C4-2B (cell line): ENCODE results near the gene RRBP1.

ENCODE experiments used
- H3K27ac ChIP-seq: fragments of 450-650 bp; 2 replicates; pipeline ENCODE4 v1.5.1; 2017
- ZFX ChIP-seq: fragments of 450-650 bp; IDR thresholded peaks from 2 replicates; pipeline ENCODE4 v1.6.1; 2017
- TF ChIP-seq, protein P1 (sequence below): fragments of 450-650 bp; conservative IDR thresholded peaks from 2 replicates; pipeline ENCODE4 v1.5.1; 2017; ENCODE audit warnings: mild to moderate bottlenecking

The RRBP1 gene

DNA sequence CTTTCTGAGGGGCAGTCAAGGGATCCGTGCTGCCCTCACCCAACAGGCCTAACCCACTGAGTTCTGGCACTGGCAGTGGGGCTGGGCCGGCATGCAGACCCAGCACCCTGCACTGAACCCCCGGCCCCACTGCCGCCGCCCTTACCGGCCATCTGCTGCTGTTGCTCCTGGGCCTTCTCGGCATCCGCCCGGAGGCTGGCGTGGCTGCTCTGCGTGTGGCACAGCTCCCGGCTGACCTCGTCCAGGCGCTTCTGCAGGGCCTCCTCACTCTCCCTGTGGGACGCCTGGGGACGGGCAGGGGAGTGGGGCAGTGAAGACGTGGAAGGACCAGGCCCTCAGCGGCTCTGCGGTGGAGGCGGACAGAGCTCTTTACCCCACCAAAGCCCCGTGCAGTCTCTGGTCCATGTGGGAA is 52.4 kb downstream of the RRBP1 start:
- TF ChIP-seq ZFX: no peak
- TF ChIP-seq, protein P1, sequence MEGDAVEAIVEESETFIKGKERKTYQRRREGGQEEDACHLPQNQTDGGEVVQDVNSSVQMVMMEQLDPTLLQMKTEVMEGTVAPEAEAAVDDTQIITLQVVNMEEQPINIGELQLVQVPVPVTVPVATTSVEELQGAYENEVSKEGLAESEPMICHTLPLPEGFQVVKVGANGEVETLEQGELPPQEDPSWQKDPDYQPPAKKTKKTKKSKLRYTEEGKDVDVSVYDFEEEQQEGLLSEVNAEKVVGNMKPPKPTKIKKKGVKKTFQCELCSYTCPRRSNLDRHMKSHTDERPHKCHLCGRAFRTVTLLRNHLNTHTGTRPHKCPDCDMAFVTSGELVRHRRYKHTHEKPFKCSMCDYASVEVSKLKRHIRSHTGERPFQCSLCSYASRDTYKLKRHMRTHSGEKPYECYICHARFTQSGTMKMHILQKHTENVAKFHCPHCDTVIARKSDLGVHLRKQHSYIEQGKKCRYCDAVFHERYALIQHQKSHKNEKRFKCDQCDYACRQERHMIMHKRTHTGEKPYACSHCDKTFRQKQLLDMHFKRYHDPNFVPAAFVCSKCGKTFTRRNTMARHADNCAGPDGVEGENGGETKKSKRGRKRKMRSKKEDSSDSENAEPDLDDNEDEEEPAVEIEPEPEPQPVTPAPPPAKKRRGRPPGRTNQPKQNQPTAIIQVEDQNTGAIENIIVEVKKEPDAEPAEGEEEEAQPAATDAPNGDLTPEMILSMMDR: no peak
- H3K27ac ChIP-seq: no peak overlapping the region

- H3K27ac ChIP-seq: no peak overlapping the region
- no peak for TF ChIP-seq ZFX
- TF ChIP-seq, protein P1: no peak
Measured at GRCh38 chr20:17629025-17629424, 53.0 kb downstream of the RRBP1 start.

- TF ChIP-seq, protein P1: no peak
- no peak for TF ChIP-seq ZFX
- H3K27ac ChIP-seq: no peak overlapping the region
Measured at GRCh38 chr20:17628101-17628841, 53.8 kb downstream of the RRBP1 start.

- TF ChIP-seq ZFX: no peak
- TF ChIP-seq, protein P1: no peak
- no peak overlapping the region for H3K27ac ChIP-seq
Measured at GRCh38 chr20:17627101-17627955, 54.7 kb downstream of the RRBP1 start.

DNA sequence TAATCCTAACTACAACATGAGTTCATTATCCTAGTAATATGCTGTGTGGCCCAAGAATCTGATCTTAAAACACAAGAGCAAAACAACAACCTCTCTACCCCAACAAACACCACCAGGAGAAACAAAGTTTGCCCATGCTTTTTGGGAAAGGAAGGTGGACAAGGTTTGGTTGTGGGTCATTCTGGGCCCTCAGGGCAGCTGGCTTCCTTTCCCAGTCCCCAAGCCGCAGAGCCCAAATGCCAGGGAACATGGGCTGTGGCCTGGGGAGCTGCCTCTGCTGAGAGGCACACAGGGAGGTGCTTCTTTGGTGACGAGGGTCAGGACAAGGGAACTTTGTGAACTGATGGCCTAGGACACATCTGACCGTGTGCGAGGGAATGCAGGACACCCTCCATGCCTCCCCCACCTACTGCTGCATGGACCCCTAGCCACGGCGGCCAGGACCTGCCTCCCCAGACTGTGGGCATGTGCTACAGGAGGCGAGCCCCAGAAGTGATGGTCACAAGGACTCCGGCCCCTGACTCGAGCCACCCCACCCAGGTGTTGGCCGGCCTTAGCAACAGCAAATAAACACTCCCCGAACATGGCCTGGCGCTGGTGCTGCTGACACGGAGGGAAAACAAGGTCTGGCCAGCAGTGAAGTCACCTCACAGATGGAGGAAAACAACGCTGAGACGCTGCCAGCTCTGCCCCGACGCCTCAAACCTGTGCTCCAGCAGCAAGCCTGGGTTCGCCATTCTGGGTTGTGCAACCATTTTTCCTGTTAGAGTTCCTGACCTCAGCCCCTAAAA is 55.6 kb downstream of the RRBP1 start:
- TF ChIP-seq, protein P1: no peak
- no peak for TF ChIP-seq ZFX
- H3K27ac ChIP-seq: no peak overlapping the region

- TF ChIP-seq ZFX: no peak
- TF ChIP-seq, protein P1: no peak
- no peak overlapping the region for H3K27ac ChIP-seq
Measured at GRCh38 chr20:17625246-17626051, 56.6 kb downstream of the RRBP1 start.
